Upper lobe of left lung (tissue), 6 donors: Measurements from ENCODE around the gene RNASEH2C. TPM values are rescaled to one million over a fixed set of nuclear protein-coding genes. Genes with fewer than 3 reads are reported as not detected.
A peak's percentile ranks its signal among the peaks of the same experiment; 100 is the strongest.

Experiments used
- ATAC-seq, 2 donors: fragments of 200-7000 bp; cut with Tn5 transposase; one replicate each; pipeline ENCODE4 v1.9.1; 2022; ENCODE audit warnings: mild to moderate bottlenecking in 2 of 2, moderate library complexity in 2 of 2; ENCODE audit not compliant: low FRiP score in 2 of 2
- DNase-seq, 2 donors: peaks; one replicate each; pipeline ENCODE4 v3.0.0-alpha.2; 2019 to 2020
- H3K27ac ChIP-seq, 4 donors: fragments of 200-600 bp; sonication (generic); one replicate each; pipeline ENCODE4 v1.5.1; 2016 to 2019
- H3K27me3 ChIP-seq, 4 donors: fragments of 200-600 bp; sonication (generic); one replicate each; pipeline ENCODE4 v1.5.1; 2017 to 2019
- H3K36me3 ChIP-seq, 4 donors: fragments of 200-600 bp; sonication (generic); one replicate each; pipeline ENCODE4 v1.5.1; 2016 to 2019
- H3K4me1 ChIP-seq, 4 donors: fragments of 200-600 bp; sonication (generic); one replicate each; pipeline ENCODE4 v1.5.1; 2018 to 2019
- H3K4me3 ChIP-seq, 4 donors: fragments of 200-600 bp; sonication (generic); one replicate each; pipeline ENCODE4 v1.5.1; 2017 to 2019; ENCODE audit warnings: mild to moderate bottlenecking in 2 of 4, moderate library complexity in 1 of 4
- H3K9me3 ChIP-seq, 4 donors: fragments of 200-600 bp; sonication (generic); one replicate each; pipeline ENCODE4 v1.5.1; 2018 to 2019
- CTCF ChIP-seq, 6 experiments: fragments of 450-650 bp in 4 of 6; fragments of 200-600 bp in 2 of 6; sonication (generic) in 2 of 6; IDR thresholded peaks; one replicate each; pipeline ENCODE4 v1.5.1; 2016 to 2019; ENCODE audit warnings: antibody characterized with exemption in 6 of 6
- EP300 ChIP-seq, 4 donors: sonication (generic); formaldehyde crosslinking; IDR thresholded peaks; one replicate each; pipeline ENCODE4 v1.5.1; 2017; ENCODE audit warnings: antibody characterized with exemption in 4 of 4, control low read depth in 2 of 4
- POLR2A ChIP-seq, 4 donors: fragments of 450-650 bp; IDR thresholded peaks; one replicate each; pipeline ENCODE4 v1.5.1; 2016 to 2017; ENCODE audit warnings: antibody characterized with exemption in 4 of 4, mild to moderate bottlenecking in 2 of 4
- POLR2AphosphoS5 ChIP-seq, 2 donors: sonication (generic); formaldehyde crosslinking; IDR thresholded peaks; one replicate each; pipeline ENCODE4 v1.5.1; 2017; ENCODE audit warnings: antibody characterized with exemption in 2 of 2
- WGBS, 2 donors: methylation state at CpG; one replicate each; pipeline ENCODE4 v1.1.5; 2017 to 2018; 5-methylcytosine and 5-hydroxymethylcytosine counted together
- total RNA-seq, 6 donors: library from RNA; depleted of rRNA in 4 of 6; stranded (reverse); fragments of >200 nt in 4 of 6; gene quantifications; one replicate each; pipeline versions ENCODE4 v1.1.0 to v1.2.1, GENCODE V29; 2016 to 2021
- donor health status: DM: no; HTN: no; CAD: no; lungs with moderate emphysema.
- donor health status: DM: no; HTN: yes; CAD: no; lungs with severe emphysema.

The RNASEH2C gene
- total RNA-seq, 6 donors from 2014 or later, result 35.0 to 81.7 (median 49.1) TPM

GRCh38 chr11:65712633-65713076 is 7.9 kb downstream of the RNASEH2C start:
- no peaks in the 10 kb centered on the region for H3K9me3 ChIP-seq
- TF ChIP-seq EP300 (IDR thresholded peaks at IDR 0.05) (no peak), POLR2A (IDR thresholded peaks at IDR 0.05) (no peak), POLR2AphosphoS5 (IDR thresholded peaks at IDR 0.05) (no peak), CTCF (IDR thresholded peaks at IDR 0.05) (no peak)
- 30 to 49% methylated on average over 7 to 11 of the region's 11 CpGs for WGBS, 2 donors
- no peak for DNase-seq
- H3K36me3 ChIP-seq, result peaks cover 29 to 47% (median 46%) of the 10 kb centered on the region in 4 donors
- H3K4me1 ChIP-seq, result peaks cover 14 to 28% (median 19%) of the 10 kb centered on the region in 4 donors
- H3K4me3 ChIP-seq, result peak overlapping the region; percentile 63 to 85 (median 68)
- no peak for ATAC-seq
- peak overlapping the region; percentile 97 to 100 (median 100) for H3K27ac ChIP-seq
- no peaks in the 10 kb centered on the region for H3K27me3 ChIP-seq

- H3K27ac ChIP-seq, result peak within 1 kb of the TSS; percentile 97 to 100 (median 100)
- peaks cover 24 to 41% (median 40%) of the 10 kb centered on the region in 4 donors for H3K36me3 ChIP-seq
- peaks cover 14 to 28% (median 19%) of the 10 kb centered on the region in 4 donors for H3K4me1 ChIP-seq
- WGBS, 2 donors, result 1% methylated on average over 37 to 43 of the region's 65 CpGs
- H3K27me3 ChIP-seq, result no peaks in the 10 kb centered on the region
- H3K9me3 ChIP-seq, result no peaks in the 10 kb centered on the region
- peak; percentile 97 to 100 (median 99) for TF ChIP-seq CTCF (IDR thresholded peaks at IDR 0.05)
- peak; percentile 84 to 93 for TF ChIP-seq POLR2AphosphoS5 (IDR thresholded peaks at IDR 0.05)
- TF ChIP-seq POLR2A (IDR thresholded peaks at IDR 0.05), result peak; percentile 35 to 93 (median 69)
- TF ChIP-seq EP300 (IDR thresholded peaks at IDR 0.05), result peak in 1 of 4 donors; percentile 83
- peak within 1 kb of the TSS; percentile 63 to 85 (median 68) for H3K4me3 ChIP-seq
- ATAC-seq (peak; percentile 95 to 96), DNase-seq (peak; percentile 97 to 99)
Measured at GRCh38 chr11:65711785-65712632, 8.6 kb downstream of the RNASEH2C start, which contains the start of gene KAT5. Gene KAT5 (plus strand): TSS chr11:65712252. CDS start chr11:65712268, 16 bp downstream.

GRCh38 chr11:65710421-65710820 is 10.2 kb downstream of the RNASEH2C start:
- 71 to 74% methylated on average over 3 of the region's 3 CpGs for WGBS, 2 donors

GRCh38 chr11:65709661-65710060 is 10.9 kb downstream of the RNASEH2C start:
- DNase-seq, result no peak

More at GRCh38 chr11:65710421-65710820, 10.2 kb downstream of the RNASEH2C start:
- DNase-seq (no peak), ATAC-seq (no peak)
- H3K27ac ChIP-seq, result peak overlapping the region in 3 of 4 donors; percentile 97 to 100 (median 99)
- H3K36me3 ChIP-seq, result peaks cover 12 to 25% (median 24%) of the 10 kb centered on the region in 4 donors
- peaks cover 14 to 33% (median 23%) of the 10 kb centered on the region in 4 donors for H3K4me1 ChIP-seq
- H3K27me3 ChIP-seq, result no peaks in the 10 kb centered on the region
- H3K9me3 ChIP-seq, result no peaks in the 10 kb centered on the region
- no peak for TF ChIP-seq EP300 (IDR thresholded peaks at IDR 0.05)
- TF ChIP-seq CTCF (IDR thresholded peaks at IDR 0.05), result no peak
- TF ChIP-seq POLR2AphosphoS5 (IDR thresholded peaks at IDR 0.05), result no peak
- TF ChIP-seq POLR2A (IDR thresholded peaks at IDR 0.05), result no peak
- peak overlapping the region in 1 of 4 donors; percentile 85 for H3K4me3 ChIP-seq

More at GRCh38 chr11:65709661-65710060, 10.9 kb downstream of the RNASEH2C start:
- 65 to 71% methylated on average over 8 of the region's 8 CpGs for WGBS, 2 donors
- no peak for ATAC-seq
- Histone ChIP-seq H3K36me3 (peaks cover 4 to 17% (median 16%) of the 10 kb centered on the region in 4 donors), H3K27ac (no peak overlapping the region), H3K4me3 (no peak overlapping the region), H3K4me1 (peaks cover 14 to 33% (median 23%) of the 10 kb centered on the region in 4 donors), H3K9me3 (no peaks in the 10 kb centered on the region), H3K27me3 (no peaks in the 10 kb centered on the region)
- TF ChIP-seq POLR2AphosphoS5 (IDR thresholded peaks at IDR 0.05) (no peak), EP300 (IDR thresholded peaks at IDR 0.05) (no peak), CTCF (IDR thresholded peaks at IDR 0.05) (no peak), POLR2A (IDR thresholded peaks at IDR 0.05) (no peak)
